MM.1S (cell line): ENCODE measurements around the gene CHST10.

Experiments used
- CTCF ChIP-seq: fragments of 300-600 bp; sonication (generic); IDR thresholded peaks from 2 replicates; pipeline ENCODE4 v1.5.1; 2016; ENCODE audit warnings: antibody characterized with exemption, low read length, mixed read lengths
- EZH2 ChIP-seq: fragments of 300-600 bp; sonication (generic); optimal IDR thresholded peaks from 2 replicates; pipeline ENCODE3; 2017; ENCODE audit warnings: low read depth, mild to moderate bottlenecking, antibody characterized with exemption, low read length, mixed read lengths

GRCh38 chr2:100413571-100413970 is 3.9 kb downstream of the CHST10 start:
- TF ChIP-seq CTCF: no peak
- TF ChIP-seq EZH2: no peak
